ENCODE results near the gene REG1A.

Gene REG1A

DNA sequence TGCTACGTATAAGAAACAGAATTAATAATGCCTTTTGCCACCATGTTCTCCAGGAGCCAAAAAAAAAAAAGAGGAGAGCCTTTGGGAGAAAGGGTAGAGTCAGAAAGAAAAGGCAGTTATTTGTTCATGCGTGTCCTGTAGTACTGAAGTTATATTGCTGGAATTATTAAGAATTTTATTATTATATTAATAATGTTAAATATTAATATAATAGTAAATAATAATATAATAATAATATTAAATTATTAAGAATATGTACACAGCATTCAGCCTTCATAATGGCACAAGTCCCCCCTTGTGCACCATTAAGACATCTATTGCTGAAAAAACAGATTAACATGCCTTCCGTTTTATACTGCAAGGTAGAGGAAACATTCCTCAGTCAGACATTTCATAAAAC, 8.1 kb downstream of the REG1A start:
- no peak for DNase-seq

DNA sequence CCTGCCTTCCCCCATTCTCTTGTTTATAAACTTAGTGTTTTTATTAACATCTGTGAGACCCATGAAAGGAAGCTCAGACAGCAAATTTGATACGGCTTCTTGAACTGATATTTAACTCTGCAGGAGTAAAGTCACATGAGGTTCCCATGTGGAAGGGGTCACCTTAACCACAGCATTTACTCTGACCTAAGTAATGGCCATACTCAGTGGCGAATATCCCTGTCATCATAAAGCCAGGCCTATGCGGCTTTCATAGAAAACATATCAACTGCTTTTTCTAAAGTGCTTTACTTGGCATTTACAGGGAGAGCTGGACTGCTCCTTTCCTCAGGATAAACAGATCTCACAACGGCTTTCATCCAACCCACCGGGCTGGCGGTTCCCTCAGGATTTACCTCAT, 9.0 kb downstream of the REG1A start:
- no peak for DNase-seq

DNA sequence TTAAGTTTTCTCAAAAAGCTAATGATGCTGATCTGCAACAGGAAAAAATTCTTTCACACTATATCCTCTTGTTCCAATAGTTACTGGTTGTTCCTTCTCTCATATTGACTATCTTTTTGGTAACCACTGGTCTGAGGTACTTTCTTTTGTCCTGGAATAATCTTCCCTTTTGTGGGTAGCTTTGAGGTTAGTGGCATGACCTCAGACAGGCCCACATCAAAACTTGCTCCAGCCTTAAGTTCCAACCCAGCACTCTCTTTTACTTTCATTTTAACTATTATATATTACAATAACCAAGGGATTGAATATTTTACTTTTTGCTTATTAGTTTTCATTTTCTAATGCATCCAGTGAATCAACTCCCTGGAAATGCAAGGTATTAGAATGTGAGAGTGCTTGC, 9.5 kb downstream of the REG1A start:
- DNase-seq = no peak

DNA sequence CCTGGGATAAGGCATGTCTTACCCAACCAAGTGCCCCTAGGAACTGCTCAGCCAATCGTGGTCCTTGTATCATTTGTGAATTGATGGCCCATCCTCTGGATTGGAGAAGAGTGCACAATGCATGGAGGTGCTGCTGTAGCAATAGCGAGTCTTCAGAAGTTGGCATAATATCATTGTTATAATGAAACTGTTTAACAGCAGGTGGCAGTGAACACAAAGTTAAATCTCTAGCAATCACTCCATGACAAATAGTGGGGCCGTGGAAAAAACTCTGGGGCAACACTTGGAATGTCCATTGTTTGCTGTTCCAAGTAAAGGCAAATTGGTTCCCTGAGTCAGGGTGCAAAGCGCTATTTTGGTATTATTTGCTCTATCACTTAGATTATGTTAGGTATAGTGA, 11.4 kb downstream of the REG1A start:
- no peak for DNase-seq

DNA sequence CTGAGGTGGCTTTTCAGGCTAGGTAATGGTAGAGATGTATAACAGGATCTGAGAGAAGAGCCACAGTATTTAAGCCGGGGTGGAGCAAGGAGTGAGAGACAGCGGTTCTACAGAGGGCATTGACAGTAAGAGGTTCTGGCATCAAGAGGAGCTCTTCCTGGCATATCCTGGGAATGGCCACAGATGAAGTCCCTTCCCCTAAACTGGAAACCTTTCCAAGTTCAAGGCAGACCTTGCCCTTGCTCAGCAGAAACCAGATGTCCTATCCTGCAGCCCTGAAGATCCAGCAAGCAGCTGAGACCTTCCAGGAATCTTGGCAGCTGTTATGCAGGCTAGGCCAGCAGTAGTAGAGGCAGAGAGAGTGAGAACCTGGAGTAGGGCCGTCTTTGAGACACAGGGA, 18.1 kb downstream of the REG1A start:
- no peak for DNase-seq

DNA sequence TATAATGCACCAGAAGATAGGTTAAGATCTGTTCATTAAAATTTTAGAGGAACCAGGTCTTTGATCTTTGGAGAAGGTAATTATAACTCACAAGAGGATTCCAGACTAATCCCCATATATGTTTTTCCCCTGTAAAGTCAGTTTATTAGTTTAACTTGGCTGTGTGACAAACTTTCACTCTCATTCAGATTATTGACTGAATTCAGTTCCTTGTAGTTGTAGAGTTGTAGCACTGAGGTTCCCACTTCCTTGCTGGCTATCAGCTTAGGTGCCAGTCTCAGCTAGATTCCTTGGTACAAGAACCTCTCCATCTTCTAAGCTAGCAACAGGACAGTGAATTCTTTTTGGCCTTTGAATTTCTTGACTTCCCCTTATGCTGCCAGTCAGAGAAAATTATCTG, 19.1 kb downstream of the REG1A start:
- no peak for DNase-seq

DNA sequence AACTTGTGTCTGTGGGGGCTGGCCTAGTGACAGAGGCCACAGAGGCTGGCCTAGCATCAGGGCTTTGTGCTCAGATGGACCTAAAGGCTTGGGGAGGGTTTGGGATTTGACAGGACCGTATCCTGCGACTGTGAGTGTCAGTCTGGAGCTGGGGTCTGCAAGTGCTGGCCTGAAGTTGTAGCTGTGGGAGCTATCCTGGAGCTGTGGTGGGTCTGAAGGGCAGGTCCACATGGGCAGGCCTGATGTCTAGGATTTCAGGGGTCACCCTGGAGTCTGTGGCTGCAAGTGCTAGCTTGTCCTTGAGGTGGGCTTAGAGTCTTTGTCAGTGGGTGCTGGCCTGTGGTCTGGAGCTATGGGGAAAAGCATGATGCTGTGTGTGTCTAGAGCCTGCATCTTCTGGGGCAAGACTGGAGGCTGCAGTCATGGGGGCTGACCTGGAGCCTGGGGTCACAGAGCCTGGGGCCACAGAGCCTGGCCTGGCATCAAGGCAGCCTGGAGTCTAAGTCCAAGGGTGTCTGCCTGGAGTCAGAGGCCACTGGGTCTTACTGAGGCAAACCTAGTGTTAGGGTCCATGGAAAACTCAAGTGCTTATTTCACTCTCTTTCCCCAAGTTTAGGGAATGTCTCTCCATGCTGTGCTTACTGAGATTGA, 35.7 kb downstream of the REG1A start:
- DNase-seq = no peak

DNA sequence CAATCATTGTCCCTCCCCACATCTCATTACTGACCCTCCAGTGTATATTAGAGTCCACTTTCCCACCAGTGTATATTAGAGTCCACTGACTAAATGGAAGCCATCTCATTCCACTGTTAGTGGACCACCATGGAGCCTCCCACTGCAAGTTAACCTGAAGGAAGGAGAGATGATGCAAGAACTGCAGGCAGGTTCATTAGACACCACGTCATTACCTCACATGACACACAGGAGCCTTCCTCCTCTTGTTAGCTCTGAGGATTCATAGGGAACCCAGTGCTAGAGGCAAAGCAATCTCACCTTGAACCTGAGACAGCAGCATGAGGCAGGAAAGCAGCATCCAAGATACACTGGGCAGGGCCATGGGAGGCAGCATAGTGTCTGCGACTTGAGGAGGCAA, 38.7 kb downstream of the REG1A start:
- DNase-seq = no peak

DNA sequence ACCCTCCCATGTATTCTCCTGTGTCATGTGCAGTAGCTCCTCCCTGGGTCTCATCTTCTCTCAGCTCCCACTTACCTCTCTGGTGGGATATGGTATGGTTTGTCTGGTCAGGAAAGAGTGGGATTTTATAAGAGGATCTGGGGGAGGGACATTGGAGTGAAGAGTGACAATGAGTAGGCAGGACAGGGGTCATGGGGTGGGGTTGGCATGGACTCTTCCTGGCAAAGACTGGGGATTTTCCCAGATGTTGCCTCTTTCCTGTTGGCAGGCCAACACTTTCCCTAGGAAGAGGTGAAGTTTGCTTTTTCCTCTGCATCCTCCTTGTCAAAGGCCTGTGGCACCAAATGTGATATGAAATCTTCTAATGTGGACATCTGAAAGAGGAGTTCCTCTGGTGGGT, 39.4 kb downstream of the REG1A start, which contains the start of gene REG3A:
REG3A (minus strand) TSS at position 101 of the 400 bp plus-strand sequence. CDS start 348 bp downstream, outside the sequence.
- no peak for DNase-seq

DNA sequence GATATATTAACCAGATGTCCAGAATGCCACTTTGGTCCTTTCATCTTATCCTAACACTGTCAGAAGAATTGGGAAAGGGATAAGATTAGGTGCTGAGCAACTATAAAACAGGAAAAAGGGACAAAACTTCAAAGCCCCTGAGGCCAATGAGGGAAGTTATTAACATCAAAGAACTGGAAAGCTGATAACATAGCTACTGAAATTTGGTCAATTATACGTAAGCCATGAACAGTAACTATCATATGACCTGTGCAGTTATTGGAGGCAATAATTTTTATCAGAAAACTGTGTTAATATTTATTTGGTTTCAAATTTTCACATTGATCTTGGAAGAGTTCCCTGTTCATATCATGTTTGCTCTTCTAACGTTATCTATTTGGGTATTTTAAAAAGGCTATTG, 41.8 kb downstream of the REG1A start:
- DNase-seq = no peak

DNA sequence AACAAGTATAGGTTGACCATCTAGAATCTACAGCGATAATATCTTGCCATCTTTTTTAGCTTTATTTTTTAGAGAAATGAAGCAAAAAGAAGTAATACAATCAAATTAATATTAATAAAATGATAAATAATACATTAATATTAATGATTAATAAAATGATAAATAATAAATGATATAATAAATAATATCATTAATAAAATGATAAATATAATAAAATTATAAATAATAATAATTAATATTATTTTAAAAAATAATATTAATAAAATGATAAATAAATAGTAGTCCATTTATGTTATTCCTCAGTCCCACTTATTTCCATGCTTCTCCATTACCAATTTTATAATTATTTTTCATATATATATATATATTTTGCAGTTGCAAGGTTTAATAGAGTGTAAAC, 42.5 kb downstream of the REG1A start:
- no peak for DNase-seq

DNA sequence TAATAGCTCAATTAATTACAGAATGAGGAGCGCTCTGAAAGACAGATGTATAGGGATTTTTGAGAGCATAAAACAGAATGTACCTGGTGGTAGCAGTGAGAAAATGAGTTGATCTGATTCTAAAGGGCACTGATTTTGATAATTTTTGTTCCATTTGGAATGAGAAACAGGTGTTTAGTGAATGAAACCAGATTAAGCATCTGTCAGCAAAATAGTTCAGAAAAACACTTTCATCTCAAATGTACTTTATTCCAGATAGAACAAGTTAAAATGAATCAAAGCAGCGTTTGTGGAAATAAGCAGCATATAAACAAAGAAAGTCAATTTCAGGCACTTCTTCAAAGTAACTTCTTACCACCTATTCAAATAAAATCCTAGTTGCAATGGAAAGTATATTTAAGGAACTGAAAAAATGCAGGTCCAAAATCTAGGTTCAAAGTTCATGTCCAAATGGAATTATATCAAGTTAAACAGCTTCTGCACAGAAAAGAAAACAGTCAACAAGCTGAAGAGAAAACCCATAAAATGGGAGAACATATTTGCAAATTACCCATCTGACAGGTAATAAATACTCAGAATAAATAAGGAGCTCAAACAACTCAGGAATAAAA, 51.2 kb downstream of the REG1A start:
- no peak for DNase-seq
